OCI-LY1 (cell line): ENCODE measurements around the gene MYOZ3.

ENCODE experiments used
- CTCF ChIP-seq: fragments of 200-600 bp; sonication (generic), shearing (Covaris generic); IDR thresholded peaks from 2 replicates; pipeline ENCODE4 v1.5.1; 2017; ENCODE audit warnings: mild to moderate bottlenecking, antibody characterized with exemption, low read length, moderate library complexity, mixed read lengths
- EZH2 ChIP-seq: fragments of 200-600 bp; sonication (generic), shearing (Covaris generic); IDR thresholded peaks from 2 replicates; pipeline ENCODE4 v1.8.0; 2017; ENCODE audit warnings: borderline replicate concordance, mixed run types, mild to moderate bottlenecking, antibody characterized with exemption, low read length, moderate library complexity, mixed read lengths

- TF ChIP-seq CTCF (no peak), EZH2 (no peak)
Measured at GRCh38 chr5:150623152-150623877, 37.7 kb upstream of the MYOZ3 start.
